Astrocyte of the cerebellum (primary cell): ENCODE results near the gene RPS14.

Experiments
- DNase-seq: peaks from one replicate; pipeline ENCODE4 v3.0.0-alpha.2; 2011; ENCODE audit warnings: low read depth
- H3K4me3 ChIP-seq: 2 replicates; pipeline ENCODE4 v1.5.1; 2011; ENCODE audit warnings: mild to moderate bottlenecking, low read depth, low read length, moderate library complexity
- CTCF ChIP-seq: IDR thresholded peaks from 2 replicates; pipeline ENCODE4 v1.5.1; 2012; ENCODE audit warnings: low read length, low read depth, moderate library complexity, mild to moderate bottlenecking; ENCODE audit errors: missing control alignments
- in situ Hi-C: cut with HindIII; loops from 2 replicates; pipeline ENCODE4 v1.10.0; 2017; ENCODE audit warnings: low sequenced_read_pairs

RPS14 gene

DNA sequence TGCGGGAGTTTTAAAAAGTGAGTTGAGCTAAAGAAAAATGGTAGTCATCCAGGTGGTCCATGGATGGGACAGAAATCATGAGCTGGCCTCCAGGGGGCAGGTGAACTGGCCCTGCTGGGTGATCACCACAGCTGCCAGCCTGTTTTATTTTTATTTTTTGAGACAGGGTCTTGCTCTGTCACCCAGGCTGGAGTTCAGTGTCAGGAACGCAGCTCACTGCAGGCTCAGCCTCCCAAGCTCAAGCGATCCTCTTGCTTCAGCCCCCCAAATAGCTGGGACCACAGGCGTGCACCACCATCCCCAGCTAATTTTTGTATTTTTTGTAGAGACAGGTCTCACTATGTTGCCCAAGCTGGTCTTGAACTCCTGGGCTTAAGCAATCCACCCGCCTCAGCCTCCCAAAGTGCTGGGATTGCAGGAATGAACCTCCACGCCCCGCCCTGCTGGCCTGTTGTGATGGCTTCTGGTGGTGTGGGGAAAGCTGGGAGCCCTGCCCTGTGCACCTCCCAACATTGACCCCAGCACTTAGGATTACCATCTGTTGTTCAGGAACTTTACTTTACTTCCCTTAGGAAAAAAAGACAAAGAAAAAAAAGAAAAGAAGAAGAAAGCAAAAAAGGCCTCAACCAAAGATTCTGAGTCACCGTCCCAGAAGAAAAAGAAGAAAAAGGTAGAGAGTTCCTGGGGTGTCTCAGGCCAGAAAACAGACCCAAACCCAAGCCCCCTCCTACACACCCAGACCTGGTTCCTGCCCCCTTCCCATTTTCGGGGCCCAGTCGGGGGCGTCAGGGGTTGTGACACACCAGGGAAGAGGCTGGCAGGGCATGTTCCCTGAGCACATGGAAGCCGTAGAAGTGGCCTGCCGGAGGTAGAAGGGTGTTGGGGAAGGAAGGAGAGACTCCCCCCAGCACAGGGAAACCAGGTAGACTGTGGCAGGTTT is 51.5 kb downstream of the RPS14 start:
- in situ Hi-C loops: no loop called here
- no peak overlapping the region for H3K4me3 ChIP-seq
- no peak for TF ChIP-seq CTCF
- DNase-seq: no peak

GRCh38 chr5:150397146-150397781 is 52.3 kb downstream of the RPS14 start:
- no peak overlapping the region for H3K4me3 ChIP-seq
- TF ChIP-seq CTCF: no peak
- in situ Hi-C loops: no loop called here
- DNase-seq: no peak

DNA sequence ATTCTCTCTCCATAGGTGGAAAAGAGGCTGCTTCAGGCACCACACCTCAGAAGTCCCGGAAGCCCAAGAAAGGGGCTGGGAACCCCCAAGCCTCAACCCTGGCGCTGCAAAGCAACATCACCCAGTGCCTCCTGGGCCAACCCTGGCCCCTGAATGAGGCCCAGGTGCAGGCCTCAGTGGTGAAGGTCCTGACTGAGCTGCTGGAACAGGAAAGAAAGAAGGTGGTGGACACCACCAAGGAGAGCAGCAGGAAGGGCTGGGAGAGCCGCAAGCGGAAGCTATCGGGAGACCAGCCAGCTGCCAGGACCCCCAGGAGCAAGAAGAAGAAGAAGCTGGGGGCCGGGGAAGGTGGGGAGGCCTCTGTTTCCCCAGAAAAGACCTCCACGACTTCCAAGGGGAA is 53.3 kb downstream of the RPS14 start:
- no peak overlapping the region for H3K4me3 ChIP-seq
- in situ Hi-C loops: no loop called here
- TF ChIP-seq CTCF: no peak
- no peak for DNase-seq

DNA sequence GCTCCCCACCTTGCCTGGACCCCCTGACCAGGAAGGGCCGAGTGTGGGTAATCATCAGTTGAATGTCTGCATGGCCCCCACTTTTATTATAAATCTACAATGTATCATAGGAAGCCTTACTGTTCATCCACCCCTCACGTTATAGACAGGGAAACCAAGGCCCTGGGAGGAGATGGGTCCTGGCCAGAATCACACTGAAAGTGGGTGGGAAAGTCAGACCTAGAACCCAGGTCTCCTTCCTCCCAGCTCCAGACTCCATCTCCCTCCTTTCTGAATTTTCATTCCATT is 53.9 kb downstream of the RPS14 start:
- no peak for DNase-seq
- no peak overlapping the region for H3K4me3 ChIP-seq
- in situ Hi-C loops: no loop called here
- TF ChIP-seq CTCF: no peak

GRCh38 chr5:150394912-150395687 is 54.4 kb downstream of the RPS14 start:
- in situ Hi-C loops: no loop called here
- H3K4me3 ChIP-seq: no peak overlapping the region
- peak; percentile 28 for DNase-seq
- TF ChIP-seq CTCF: no peak

- DNase-seq: no peak
- in situ Hi-C loops: no loop called here
- no peak for TF ChIP-seq CTCF
- no peak overlapping the region for H3K4me3 ChIP-seq
These were observed 55.4 kb downstream of the RPS14 start for GRCh38 chr5:150394131-150394530.
